Endothelial cell of umbilical vein (primary cell): ENCODE measurements around the gene PGGHG.

Source experiments
- EZH2 ChIP-seq: IDR thresholded peaks from 2 replicates; pipeline ENCODE4 v1.6.1; 2012; ENCODE audit warnings: borderline replicate concordance, low read depth, mild to moderate bottlenecking, moderate library complexity, low read length, inconsistent platforms; ENCODE audit not compliant: severe bottlenecking
- GATA2 ChIP-seq: IDR thresholded peaks from 2 replicates; pipeline ENCODE4 v1.7.0; 2011; ENCODE audit warnings: low read depth, mild to moderate bottlenecking, moderate library complexity, mixed read lengths, low read length; ENCODE audit not compliant: insufficient read length, insufficient read depth
- POLR2A ChIP-seq: IDR thresholded peaks from 2 replicates; pipeline ENCODE4 v1.6.1; 2012; ENCODE audit warnings: low read depth, mild to moderate bottlenecking, control low read depth, low read length
- TF ChIP-seq, protein P1 (sequence below), 2 donors: IDR thresholded peaks; 1 replicate in 1 of 2; 2 replicates in 1 of 2; pipeline ENCODE4 v1.5.1; 2011; ENCODE audit warnings: low read length in 2 of 2, mild to moderate bottlenecking in 2 of 2, moderate library complexity in 2 of 2, control low read depth in 1 of 2, inconsistent platforms in 1 of 2, low read depth in 1 of 2; ENCODE audit not compliant: insufficient read depth in 1 of 2; ENCODE audit errors: extremely low read depth in 1 of 2

DNA sequence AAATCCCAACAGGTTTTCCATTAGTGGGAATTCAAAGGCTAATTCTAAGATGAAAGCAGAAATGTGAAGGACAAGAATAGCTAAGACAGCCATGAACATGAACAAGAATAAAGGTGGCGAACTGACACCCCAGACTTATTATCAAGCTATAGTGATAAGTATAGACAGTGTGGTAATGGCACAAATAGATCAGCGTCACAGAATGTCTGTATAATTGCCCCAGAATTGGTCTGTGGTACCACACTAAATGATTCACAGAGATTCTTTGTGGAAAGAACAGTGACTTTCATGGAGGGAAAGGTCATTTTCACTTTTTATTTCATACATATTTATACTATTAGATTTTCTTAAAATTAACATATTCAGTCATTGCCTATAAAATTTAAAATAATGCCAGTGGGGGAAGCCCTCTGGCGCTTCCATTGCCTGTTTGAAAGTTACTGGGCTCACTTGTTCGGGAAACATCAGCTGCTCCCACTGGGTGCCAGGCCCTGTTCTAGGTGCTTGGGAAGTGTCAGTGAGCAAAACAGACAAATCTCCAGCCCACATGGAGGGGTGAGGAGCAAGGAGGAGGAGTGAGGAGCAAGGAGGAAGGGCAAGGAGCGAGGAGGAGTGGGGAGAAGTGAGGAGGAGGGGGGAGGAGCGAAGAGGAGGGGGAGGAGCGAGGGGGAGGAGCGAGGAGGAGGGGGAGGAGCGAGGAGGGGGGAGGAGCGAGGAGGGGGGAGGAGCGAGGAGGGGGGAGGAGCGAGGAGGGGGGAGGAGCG is 22.1 kb upstream of the PGGHG start:
- TF ChIP-seq POLR2A (no peak), EZH2 (no peak), GATA2 (no peak)
- TF ChIP-seq, protein P1, sequence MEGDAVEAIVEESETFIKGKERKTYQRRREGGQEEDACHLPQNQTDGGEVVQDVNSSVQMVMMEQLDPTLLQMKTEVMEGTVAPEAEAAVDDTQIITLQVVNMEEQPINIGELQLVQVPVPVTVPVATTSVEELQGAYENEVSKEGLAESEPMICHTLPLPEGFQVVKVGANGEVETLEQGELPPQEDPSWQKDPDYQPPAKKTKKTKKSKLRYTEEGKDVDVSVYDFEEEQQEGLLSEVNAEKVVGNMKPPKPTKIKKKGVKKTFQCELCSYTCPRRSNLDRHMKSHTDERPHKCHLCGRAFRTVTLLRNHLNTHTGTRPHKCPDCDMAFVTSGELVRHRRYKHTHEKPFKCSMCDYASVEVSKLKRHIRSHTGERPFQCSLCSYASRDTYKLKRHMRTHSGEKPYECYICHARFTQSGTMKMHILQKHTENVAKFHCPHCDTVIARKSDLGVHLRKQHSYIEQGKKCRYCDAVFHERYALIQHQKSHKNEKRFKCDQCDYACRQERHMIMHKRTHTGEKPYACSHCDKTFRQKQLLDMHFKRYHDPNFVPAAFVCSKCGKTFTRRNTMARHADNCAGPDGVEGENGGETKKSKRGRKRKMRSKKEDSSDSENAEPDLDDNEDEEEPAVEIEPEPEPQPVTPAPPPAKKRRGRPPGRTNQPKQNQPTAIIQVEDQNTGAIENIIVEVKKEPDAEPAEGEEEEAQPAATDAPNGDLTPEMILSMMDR (IDR thresholded peaks at IDR 0.05; ENCODE audit: extremely low read depth in 1 of 2, insufficient read depth in 1 of 2, low read depth in 1 of 2, low read length in 2 of 2), result no peak
